ENCODE data around the gene USP4.

The USP4 gene

GRCh38 chr3:49316696-49317457 is 23.0 kb downstream of the USP4 start:
- TF ChIP-seq CTCF (IDR thresholded peaks at IDR 0.05; ENCODE audit: insufficient read depth, low read length, poor library complexity, severe bottlenecking) = no peak
- Histone ChIP-seq H3K27me3 (replicated peaks; ENCODE audit: control insufficient read depth, insufficient read depth, low read length) (no peaks in the 10 kb centered on the region), H3K4me3 (replicated peaks; ENCODE audit: low read depth, low read length) (no peak overlapping the region), H3K36me3 (ENCODE audit: control insufficient read depth, insufficient read depth, low read length) (peaks cover 17% of the 10 kb centered on the region)
- no peak for DNase-seq (ENCODE audit: extremely low read depth, insufficient read length)

- TF ChIP-seq CTCF (IDR thresholded peaks at IDR 0.05; ENCODE audit: insufficient read depth, low read length, poor library complexity, severe bottlenecking) = no peak
- Histone ChIP-seq H3K36me3 (ENCODE audit: control insufficient read depth, insufficient read depth, low read length) (peaks cover 21% of the 10 kb centered on the region), H3K4me3 (replicated peaks; ENCODE audit: low read depth, low read length) (no peak overlapping the region), H3K27me3 (replicated peaks; ENCODE audit: control insufficient read depth, insufficient read depth, low read length) (no peaks in the 10 kb centered on the region)
- DNase-seq (ENCODE audit: extremely low read depth, insufficient read length) = peak; percentile 22
Measured at GRCh38 chr3:49313896-49314688, 25.8 kb downstream of the USP4 start.

- DNase-seq (ENCODE audit: extremely low read depth, insufficient read length) = no peak
- Histone ChIP-seq H3K4me3 (replicated peaks; ENCODE audit: low read depth, low read length) (no peak overlapping the region), H3K36me3 (ENCODE audit: control insufficient read depth, insufficient read depth, low read length) (peaks cover 18% of the 10 kb centered on the region), H3K27me3 (replicated peaks; ENCODE audit: control insufficient read depth, insufficient read depth, low read length) (no peaks in the 10 kb centered on the region)
- no peak for TF ChIP-seq CTCF (IDR thresholded peaks at IDR 0.05; ENCODE audit: insufficient read depth, low read length, poor library complexity, severe bottlenecking)
Measured at GRCh38 chr3:49311283-49311682, 28.6 kb downstream of the USP4 start.

GRCh38 chr3:49310677-49311076 is 29.2 kb downstream of the USP4 start:
- no peak for DNase-seq (ENCODE audit: extremely low read depth, insufficient read length)
- Histone ChIP-seq H3K27me3 (replicated peaks; ENCODE audit: control insufficient read depth, insufficient read depth, low read length) (no peaks in the 10 kb centered on the region), H3K36me3 (ENCODE audit: control insufficient read depth, insufficient read depth, low read length) (peaks cover 21% of the 10 kb centered on the region), H3K4me3 (replicated peaks; ENCODE audit: low read depth, low read length) (no peak overlapping the region)
- TF ChIP-seq CTCF (IDR thresholded peaks at IDR 0.05; ENCODE audit: insufficient read depth, low read length, poor library complexity, severe bottlenecking) = no peak

GRCh38 chr3:49305608-49306007 is 34.2 kb downstream of the USP4 start:
- DNase-seq (ENCODE audit: extremely low read depth, insufficient read length) = no peak
- no peak overlapping the region for H3K4me3 ChIP-seq (replicated peaks; ENCODE audit: low read depth, low read length)
- H3K36me3 ChIP-seq (ENCODE audit: control insufficient read depth, insufficient read depth, low read length) = peaks cover 21% of the 10 kb centered on the region
- no peak for TF ChIP-seq CTCF (IDR thresholded peaks at IDR 0.05; ENCODE audit: insufficient read depth, low read length, poor library complexity, severe bottlenecking)
- H3K27me3 ChIP-seq (replicated peaks; ENCODE audit: control insufficient read depth, insufficient read depth, low read length) = no peaks in the 10 kb centered on the region
